Adipocyte (in vitro differentiated cells): ENCODE measurements around the gene MEP1B.

Experiments used
- DNase-seq: peaks from one replicate; pipeline ENCODE4 v3.0.0-alpha.2; 2015; ENCODE audit warnings: low read depth
- H3K27me3 ChIP-seq: replicated peaks from 2 replicates; pipeline ENCODE4 v1.7.0; 2013; ENCODE audit warnings: mild to moderate bottlenecking, low read length, moderate library complexity; ENCODE audit not compliant: control insufficient read depth, insufficient read depth
- H3K36me3 ChIP-seq: 2 replicates; pipeline ENCODE4 v1.7.0; 2013; ENCODE audit warnings: low read length, mild to moderate bottlenecking, moderate library complexity; ENCODE audit not compliant: control insufficient read depth, insufficient read depth, severe bottlenecking
- H3K4me1 ChIP-seq: 2 replicates; pipeline ENCODE4 v1.7.0; 2013; ENCODE audit warnings: mild to moderate bottlenecking, low read length, moderate library complexity; ENCODE audit not compliant: control insufficient read depth, insufficient read depth
- H3K4me3 ChIP-seq: 2 replicates; pipeline ENCODE4 v1.7.0; 2013; ENCODE audit warnings: mild to moderate bottlenecking, low read length, moderate library complexity
- H3K9ac ChIP-seq: 2 replicates; pipeline ENCODE4 v1.7.0; 2013; ENCODE audit warnings: mild to moderate bottlenecking, low read length, moderate library complexity
- H3K9me3 ChIP-seq: 2 replicates; pipeline ENCODE4 v1.7.0; 2013; ENCODE audit warnings: mild to moderate bottlenecking, low read length, moderate library complexity; ENCODE audit not compliant: control insufficient read depth

Gene MEP1B

GRCh38 chr18:32252141-32252860 is 62.5 kb downstream of the MEP1B start:
- Histone ChIP-seq H3K27me3 (no peaks in the 10 kb centered on the region), H3K9ac (no peak overlapping the region), H3K4me3 (no peak overlapping the region), H3K36me3 (no peaks in the 10 kb centered on the region), H3K9me3 (no peaks in the 10 kb centered on the region), H3K4me1 (no peaks in the 10 kb centered on the region)
- DNase-seq, result no peak

- Histone ChIP-seq H3K9me3 (no peaks in the 10 kb centered on the region), H3K36me3 (no peaks in the 10 kb centered on the region), H3K9ac (no peak overlapping the region)
Measured at GRCh38 chr18:32255570-32255969, 65.7 kb downstream of the MEP1B start.

GRCh38 chr18:32257084-32257785 is 67.4 kb downstream of the MEP1B start:
- Histone ChIP-seq H3K9ac (no peak overlapping the region), H3K4me3 (no peak overlapping the region), H3K9me3 (no peaks in the 10 kb centered on the region), H3K27me3 (no peaks in the 10 kb centered on the region), H3K36me3 (no peaks in the 10 kb centered on the region), H3K4me1 (no peaks in the 10 kb centered on the region)
- no peak for DNase-seq

More at GRCh38 chr18:32255570-32255969, 65.7 kb downstream of the MEP1B start:
- Histone ChIP-seq H3K4me3 (no peak overlapping the region), H3K4me1 (no peaks in the 10 kb centered on the region), H3K27me3 (no peaks in the 10 kb centered on the region)
- DNase-seq, result no peak

GRCh38 chr18:32258148-32258547 is 68.3 kb downstream of the MEP1B start:
- H3K9me3 ChIP-seq, result no peaks in the 10 kb centered on the region
- DNase-seq, result no peak
- H3K4me1 ChIP-seq, result no peaks in the 10 kb centered on the region
- H3K27me3 ChIP-seq, result no peaks in the 10 kb centered on the region
- H3K36me3 ChIP-seq, result no peaks in the 10 kb centered on the region
- no peak overlapping the region for H3K9ac ChIP-seq
- H3K4me3 ChIP-seq, result no peak overlapping the region

GRCh38 chr18:32258558-32259204 is 68.8 kb downstream of the MEP1B start:
- no peak overlapping the region for H3K9ac ChIP-seq
- H3K9me3 ChIP-seq, result no peaks in the 10 kb centered on the region
- H3K4me1 ChIP-seq, result no peaks in the 10 kb centered on the region
- no peak for DNase-seq
- H3K4me3 ChIP-seq, result no peak overlapping the region
- no peaks in the 10 kb centered on the region for H3K36me3 ChIP-seq
- no peaks in the 10 kb centered on the region for H3K27me3 ChIP-seq

- Histone ChIP-seq H3K9me3 (no peaks in the 10 kb centered on the region), H3K4me1 (peaks cover 4% of the 10 kb centered on the region), H3K4me3 (no peak overlapping the region), H3K36me3 (no peaks in the 10 kb centered on the region), H3K27me3 (no peaks in the 10 kb centered on the region), H3K9ac (no peak overlapping the region)
- DNase-seq, result peak; percentile 24
Measured at GRCh38 chr18:32259553-32259952, 69.7 kb downstream of the MEP1B start.

GRCh38 chr18:32261003-32261402 is 71.2 kb downstream of the MEP1B start:
- H3K4me1 ChIP-seq, result peaks cover 5% of the 10 kb centered on the region
- H3K36me3 ChIP-seq, result no peaks in the 10 kb centered on the region
- no peaks in the 10 kb centered on the region for H3K27me3 ChIP-seq
- H3K4me3 ChIP-seq, result no peak overlapping the region
- DNase-seq, result no peak
- no peaks in the 10 kb centered on the region for H3K9me3 ChIP-seq
- no peak overlapping the region for H3K9ac ChIP-seq

- Histone ChIP-seq H3K36me3 (peaks cover 3% of the 10 kb centered on the region), H3K4me1 (peaks cover 5% of the 10 kb centered on the region), H3K9me3 (no peaks in the 10 kb centered on the region), H3K27me3 (no peaks in the 10 kb centered on the region), H3K9ac (no peak overlapping the region), H3K4me3 (no peak overlapping the region)
- no peak for DNase-seq
Measured at GRCh38 chr18:32262092-32262491, 72.3 kb downstream of the MEP1B start.

- H3K4me1 ChIP-seq, result peaks cover 5% of the 10 kb centered on the region
- peaks cover 26% of the 10 kb centered on the region for H3K36me3 ChIP-seq
- peak; percentile 11 for DNase-seq
- no peaks in the 10 kb centered on the region for H3K9me3 ChIP-seq
- no peak overlapping the region for H3K4me3 ChIP-seq
- no peak overlapping the region for H3K9ac ChIP-seq
- H3K27me3 ChIP-seq, result no peaks in the 10 kb centered on the region
Measured at GRCh38 chr18:32264401-32264800, 74.6 kb downstream of the MEP1B start.

- H3K9me3 ChIP-seq, result no peaks in the 10 kb centered on the region
- H3K4me1 ChIP-seq, result peaks cover 5% of the 10 kb centered on the region
- H3K36me3 ChIP-seq, result peaks cover 34% of the 10 kb centered on the region
- H3K4me3 ChIP-seq, result no peak overlapping the region
- DNase-seq, result no peak
- H3K27me3 ChIP-seq, result no peaks in the 10 kb centered on the region
- H3K9ac ChIP-seq, result no peak overlapping the region
Measured at GRCh38 chr18:32267463-32267862, 77.6 kb downstream of the MEP1B start.
